HL-60 (cell line): ENCODE data around the gene NCAPG2.
"Not testable (repeated sequence)": the region's sequence is repeated elsewhere in the genome, so short reads cannot be mapped to it uniquely, and the experiment has no call there.

Experiments used
- DNase-seq, 2 experiments: peaks; one replicate each; pipeline ENCODE4 v3.0.0-alpha.2; 2010 to 2020; ENCODE audit warnings: low read depth in 1 of 2, low spot score in 1 of 2
- H3K27ac ChIP-seq: fragments of 250-450 bp; sonication (Bioruptor Pico); replicated peaks from 2 replicates; pipeline ENCODE4 v1.5.1; 2020; ENCODE audit warnings: mild to moderate bottlenecking, moderate library complexity
- H3K27me3 ChIP-seq: fragments of 250-450 bp; sonication (Bioruptor Pico); 2 replicates; pipeline ENCODE4 v1.5.1; 2021; ENCODE audit warnings: mild to moderate bottlenecking, moderate library complexity; ENCODE audit not compliant: insufficient read depth, poor library complexity, severe bottlenecking
- H3K4me3 ChIP-seq: replicated peaks from 2 replicates; pipeline ENCODE4 v1.5.1; 2011; ENCODE audit warnings: mild to moderate bottlenecking, control low read depth, low read length; ENCODE audit not compliant: insufficient read depth
- CTCF ChIP-seq: IDR thresholded peaks from one replicate; pipeline ENCODE4 v1.5.1; 2011; ENCODE audit warnings: low read length, control low read depth, inconsistent platforms; ENCODE audit not compliant: insufficient read depth
- GABPA ChIP-seq: IDR thresholded peaks from 2 replicates; pipeline ENCODE4 v1.6.1; 2012; ENCODE audit warnings: low read depth
- POLR2AphosphoS5 ChIP-seq: IDR thresholded peaks from 2 replicates; pipeline ENCODE4 v1.6.1; 2012; ENCODE audit warnings: low read depth
- REST ChIP-seq: IDR thresholded peaks from 2 replicates; pipeline ENCODE4 v1.6.1; 2012; ENCODE audit warnings: low read depth; ENCODE audit not compliant: insufficient replicate concordance
- SPI1 ChIP-seq: IDR thresholded peaks from 2 replicates; pipeline ENCODE4 v1.6.1; 2012; ENCODE audit warnings: low read depth, mild to moderate bottlenecking, borderline replicate concordance

Gene NCAPG2

GRCh38 chr7:158676171-158676840 is 28.3 kb downstream of the NCAPG2 start:
- no peak overlapping the region for H3K27ac ChIP-seq
- H3K27me3 ChIP-seq = no peaks in the 10 kb centered on the region
- no peak for DNase-seq
- H3K4me3 ChIP-seq = no peak overlapping the region
- no peak for TF ChIP-seq POLR2AphosphoS5
- no peak for TF ChIP-seq SPI1
- TF ChIP-seq GABPA = no peak
- no peak for TF ChIP-seq REST
- no peak for TF ChIP-seq CTCF

- no peak for TF ChIP-seq SPI1
- no peak for TF ChIP-seq GABPA
- TF ChIP-seq POLR2AphosphoS5 = no peak
- no peak for TF ChIP-seq REST
- no peak for TF ChIP-seq CTCF
- H3K4me3 ChIP-seq = no peak overlapping the region
- H3K27ac ChIP-seq = peak overlapping the region; percentile 39; the same call in 1 of the 2 replicates
- no peaks in the 10 kb centered on the region for H3K27me3 ChIP-seq
- peak; percentile 61 to 64 for DNase-seq
Observed at GRCh38 chr7:158672975-158673374, 31.6 kb downstream of the NCAPG2 start.

- not testable (repeated sequence) for DNase-seq, H3K27ac ChIP-seq, H3K4me3 ChIP-seq, H3K27me3 ChIP-seq
Observed at GRCh38 chr7:158668086-158668485, 36.5 kb downstream of the NCAPG2 start.

GRCh38 chr7:158666966-158667678 is 37.5 kb downstream of the NCAPG2 start:
- not testable (repeated sequence) for H3K4me3 ChIP-seq, H3K27ac ChIP-seq, H3K27me3 ChIP-seq, DNase-seq
